Stimulated activated CD8-positive, alpha-beta memory T cell treated with anti-CD3 and anti-CD28 coated beads, Interleukin-7, amount 100 ng/mL, for 4 hours (primary cell): ENCODE data around the gene PCTP.

Experiments
- DNase-seq, 2 donors: peaks; one replicate each; pipeline ENCODE4 v3.0.0-alpha.2; 2020; ENCODE audit warnings: low read depth in 2 of 2

PCTP gene

DNA sequence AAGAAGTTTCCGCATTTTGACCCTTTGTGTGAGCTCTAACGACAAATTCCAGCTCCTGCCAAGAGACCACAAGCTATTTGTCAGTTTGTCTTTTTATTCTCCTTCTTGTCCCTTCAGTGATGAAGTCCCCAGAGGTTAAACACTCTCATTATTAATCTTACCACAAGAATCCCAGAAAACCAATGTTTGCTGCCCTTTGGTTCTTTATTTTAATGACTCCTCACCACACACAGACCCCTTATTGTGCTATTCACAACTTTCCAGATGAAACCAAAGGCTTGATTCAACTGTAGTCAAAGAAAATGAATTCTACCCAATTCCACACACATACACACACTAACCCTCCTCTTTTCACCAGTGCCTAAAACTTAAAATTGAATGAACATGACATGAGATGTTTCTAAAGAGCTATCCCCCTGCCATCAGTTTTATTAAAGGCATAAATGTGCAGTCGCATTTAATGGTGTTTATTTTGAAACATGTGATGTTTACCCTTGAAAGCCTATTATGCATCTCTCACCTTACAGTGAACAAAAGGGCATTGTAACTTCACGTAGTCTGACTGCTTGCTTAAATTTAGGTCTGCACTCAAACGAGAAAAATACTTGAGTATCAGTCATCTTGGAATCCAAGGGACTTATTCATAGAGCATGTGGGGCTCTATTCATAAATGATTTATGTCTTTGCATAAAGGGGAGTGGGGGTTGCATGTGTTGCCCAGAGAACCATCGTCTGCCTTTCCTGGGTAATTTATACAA is 44.1 kb downstream of the PCTP start:
- no peak for DNase-seq

DNA sequence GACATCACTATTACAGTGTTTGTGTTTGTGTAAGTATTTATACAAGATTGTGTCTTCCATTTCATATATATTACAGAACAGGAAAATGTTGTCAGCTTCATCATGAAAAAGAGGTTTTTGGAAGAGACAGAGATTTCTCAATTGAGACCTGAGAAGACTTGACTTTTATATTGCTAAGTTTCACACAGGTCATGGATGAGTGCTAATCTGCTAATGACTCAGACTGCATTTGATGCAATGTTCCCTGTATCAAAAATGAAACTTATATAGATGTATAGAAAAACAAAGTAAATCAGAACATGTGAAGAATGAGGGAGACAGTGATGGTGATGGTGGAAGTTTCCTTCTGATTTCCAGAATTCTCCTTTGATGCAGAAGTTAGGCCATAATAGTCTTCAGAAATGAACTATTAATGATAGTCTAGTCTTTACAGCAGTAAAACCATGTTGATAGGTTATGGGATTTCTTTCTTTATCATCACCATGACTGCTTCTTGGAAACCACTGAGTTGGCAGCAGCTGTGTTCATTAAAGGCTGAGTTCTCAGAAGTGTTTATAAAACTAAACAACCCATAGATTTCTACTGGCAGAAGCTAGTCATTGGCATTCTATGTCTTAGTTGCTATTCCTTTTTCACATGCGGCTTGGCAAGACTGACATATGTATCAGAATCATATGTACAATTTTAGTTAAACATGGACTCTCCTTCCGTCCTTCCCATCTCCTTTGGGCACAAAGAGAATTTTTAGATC is 56.1 kb downstream of the PCTP start:
- no peak for DNase-seq

DNA sequence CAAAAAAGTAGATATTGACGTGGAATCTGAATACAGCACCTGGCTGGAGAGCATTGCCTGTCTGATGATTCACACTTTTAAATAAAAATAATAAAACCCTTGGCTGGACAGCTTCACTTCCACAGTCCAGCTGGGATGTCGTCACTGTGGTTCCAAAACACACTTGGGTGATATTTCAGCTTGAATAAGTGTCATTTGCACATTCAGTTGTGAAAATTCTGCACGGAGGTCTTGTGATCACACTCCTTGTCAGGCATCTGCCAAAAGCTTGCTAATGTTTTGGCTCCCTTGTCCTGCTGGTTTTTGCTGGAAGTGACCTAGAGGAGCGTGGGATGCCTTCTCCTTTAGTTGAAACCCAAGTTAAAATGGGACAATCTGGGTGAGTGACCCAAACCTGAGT is 60.7 kb downstream of the PCTP start:
- DNase-seq = no peak

DNA sequence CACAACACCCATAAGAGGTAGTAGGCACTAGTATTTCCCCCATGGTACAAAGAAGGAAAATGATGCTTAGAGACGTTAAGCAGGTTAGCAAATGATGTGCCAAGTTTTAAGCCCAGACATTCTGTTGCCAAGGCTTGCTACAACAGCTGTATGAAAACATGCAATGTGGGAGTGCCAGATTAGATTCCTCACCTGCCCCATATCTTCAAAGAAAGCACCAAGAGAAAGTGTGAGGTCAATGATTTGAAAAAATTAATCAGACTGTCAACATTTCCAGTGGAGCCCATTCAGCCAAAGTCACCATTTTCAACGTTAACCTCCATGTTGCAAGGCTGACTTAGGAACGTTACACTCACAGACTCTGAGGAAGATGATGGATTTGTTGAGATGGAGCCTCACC is 61.5 kb downstream of the PCTP start:
- no peak for DNase-seq

DNA sequence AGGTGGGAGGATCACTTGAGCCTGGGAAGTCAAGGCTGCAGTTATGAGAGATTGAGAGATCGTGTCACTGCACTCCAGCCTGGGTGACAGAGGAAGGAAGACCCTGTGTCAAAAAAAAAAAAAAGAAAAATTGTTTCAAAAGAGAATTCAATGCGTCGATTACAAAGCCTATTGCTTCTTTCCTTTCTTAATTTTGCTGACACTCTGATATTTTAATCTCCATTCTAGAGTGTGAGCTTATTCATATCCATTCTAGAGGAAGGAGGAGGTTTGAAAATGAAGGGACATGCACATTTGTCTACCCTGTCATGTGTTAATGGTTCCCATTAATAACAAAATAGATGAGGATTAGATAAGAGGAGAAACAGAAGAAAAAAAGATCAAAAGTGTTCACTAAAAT is 63.1 kb downstream of the PCTP start:
- DNase-seq = no peak

DNA sequence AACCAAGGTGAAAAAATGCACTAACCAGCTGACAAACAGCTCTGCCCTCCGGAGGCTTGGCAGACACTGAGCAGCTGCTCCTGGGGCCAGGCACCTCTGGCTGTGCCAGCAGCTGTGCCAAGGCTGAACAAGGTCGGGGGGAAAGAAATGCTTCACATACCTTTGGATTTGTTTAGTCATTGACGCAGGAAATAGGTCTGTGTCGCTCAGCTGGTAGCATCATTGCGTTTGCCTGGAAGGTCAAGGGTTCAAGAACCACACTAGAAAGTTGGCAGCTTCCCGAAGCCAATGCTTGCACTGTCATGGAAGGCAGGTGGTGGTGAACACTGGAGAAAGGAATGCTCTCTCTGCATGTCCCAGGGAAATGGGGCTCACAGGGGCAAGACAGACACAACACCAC is 63.5 kb downstream of the PCTP start:
- DNase-seq = no peak

DNA sequence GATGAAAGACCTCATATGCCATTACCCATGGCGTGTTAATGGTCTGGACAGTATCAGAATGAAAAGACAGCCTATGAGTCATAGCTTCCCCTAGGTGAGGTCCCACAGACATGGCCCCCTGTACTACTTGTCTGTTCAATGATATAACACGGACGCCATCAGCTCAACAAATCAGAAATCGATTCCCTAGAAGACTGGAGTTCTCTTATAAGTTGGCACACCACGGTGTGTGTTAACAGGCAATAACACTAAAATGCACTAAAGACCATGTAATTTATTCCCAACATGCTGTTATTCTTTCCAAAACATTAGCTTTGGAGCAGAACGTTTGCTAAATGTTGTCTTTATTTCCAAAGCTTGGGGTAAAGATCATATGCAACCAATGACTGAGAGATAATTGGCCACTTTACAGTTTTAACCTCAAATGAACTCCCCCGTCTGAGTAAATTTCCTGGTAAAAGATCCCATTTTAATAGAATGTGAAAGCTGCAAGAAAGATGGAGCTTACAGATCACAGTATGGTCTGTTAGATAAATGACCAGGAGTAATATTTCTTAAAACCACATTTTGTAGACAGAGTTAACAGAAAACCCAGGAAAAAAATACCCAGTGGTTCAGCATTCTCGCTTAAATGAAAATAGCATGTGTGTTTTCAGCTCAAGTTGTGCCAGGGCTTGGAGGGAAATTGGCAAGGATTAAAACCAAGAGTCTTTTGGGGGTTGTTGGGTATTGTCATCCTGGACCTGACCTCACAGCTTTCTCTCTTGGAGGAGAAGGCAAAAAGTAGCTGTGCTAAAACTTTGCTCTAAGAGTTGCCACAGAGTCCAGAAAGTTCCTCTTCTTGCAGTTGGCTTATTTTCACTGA is 65.9 kb downstream of the PCTP start:
- no peak for DNase-seq

DNA sequence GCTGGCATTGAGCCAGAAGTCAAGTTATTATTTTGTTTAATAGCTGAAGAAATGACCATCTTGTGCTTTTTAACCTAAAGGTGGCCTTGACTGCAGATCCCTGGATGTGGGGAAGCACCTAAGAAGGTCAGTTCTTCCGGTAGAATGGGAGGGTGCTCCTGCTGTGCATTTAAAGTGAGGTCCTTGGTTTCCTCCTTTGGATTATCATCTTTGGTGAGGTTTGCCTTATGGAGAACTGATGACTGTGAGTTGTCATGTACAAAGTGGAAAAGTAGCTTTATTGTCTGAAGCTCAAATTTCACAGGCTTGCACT is 66.5 kb downstream of the PCTP start:
- no peak for DNase-seq

DNA sequence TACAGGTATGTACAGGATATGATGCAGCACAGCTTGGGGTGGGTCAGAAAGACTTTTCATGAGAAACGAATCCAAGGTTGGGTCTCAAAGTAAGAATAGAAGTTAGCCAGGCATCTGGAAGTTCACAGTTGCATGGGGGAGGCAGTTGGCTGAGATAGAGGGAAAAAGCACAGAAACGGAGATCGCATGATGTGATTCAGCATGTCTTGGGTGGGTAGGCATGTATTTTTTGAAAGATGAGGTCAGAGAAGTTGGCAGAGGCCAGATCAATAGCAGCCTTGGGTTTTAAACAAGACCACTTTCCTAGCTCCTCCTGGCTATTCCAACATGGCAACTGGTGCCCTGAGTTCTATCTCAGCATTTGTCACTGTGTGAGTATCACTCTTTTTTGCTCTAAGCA is 67.2 kb downstream of the PCTP start:
- DNase-seq = no peak

DNA sequence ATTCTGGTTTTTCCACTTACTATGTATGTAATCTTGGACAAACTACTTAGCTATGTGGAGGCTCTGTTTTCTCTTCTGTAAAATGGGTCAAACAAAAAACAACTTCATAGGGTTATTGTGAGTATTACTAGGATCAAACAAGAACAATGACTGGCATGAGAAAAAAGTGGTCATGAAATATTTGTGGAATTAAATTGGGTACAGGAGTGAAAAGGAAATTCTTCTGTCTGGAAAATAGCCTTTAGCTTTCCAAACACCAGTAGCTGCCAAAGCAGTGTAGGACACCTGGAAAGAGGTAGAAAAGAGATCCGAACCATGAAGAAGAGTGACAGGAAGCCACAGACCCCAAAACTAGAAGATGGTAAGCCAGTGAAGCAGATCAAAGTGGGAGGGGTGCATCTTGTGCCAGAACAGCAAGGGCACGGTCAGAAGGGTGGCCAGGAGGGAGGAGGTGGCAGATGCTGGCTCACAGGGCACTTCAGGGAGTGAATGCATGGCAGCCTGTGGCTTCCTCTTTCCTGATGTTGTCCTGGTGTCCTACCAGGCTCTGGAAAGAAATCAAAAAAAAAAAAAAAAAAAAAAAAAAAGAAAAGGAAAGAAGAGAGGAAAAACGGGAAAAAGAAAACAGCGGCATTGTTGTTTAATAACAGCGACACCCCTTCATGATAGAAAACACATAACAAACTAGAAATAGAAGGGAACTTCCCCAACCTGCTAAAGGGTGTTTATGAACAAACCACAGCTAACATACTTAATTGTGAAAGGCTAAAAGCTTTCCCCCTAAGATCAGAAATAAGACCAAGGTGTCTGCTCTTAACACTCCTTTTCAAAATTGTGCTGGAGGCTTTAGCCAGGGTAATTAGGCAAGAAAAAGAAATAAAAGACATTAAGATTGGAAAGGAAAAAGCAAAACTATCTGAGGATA is 67.9 kb downstream of the PCTP start:
- no peak for DNase-seq

DNA sequence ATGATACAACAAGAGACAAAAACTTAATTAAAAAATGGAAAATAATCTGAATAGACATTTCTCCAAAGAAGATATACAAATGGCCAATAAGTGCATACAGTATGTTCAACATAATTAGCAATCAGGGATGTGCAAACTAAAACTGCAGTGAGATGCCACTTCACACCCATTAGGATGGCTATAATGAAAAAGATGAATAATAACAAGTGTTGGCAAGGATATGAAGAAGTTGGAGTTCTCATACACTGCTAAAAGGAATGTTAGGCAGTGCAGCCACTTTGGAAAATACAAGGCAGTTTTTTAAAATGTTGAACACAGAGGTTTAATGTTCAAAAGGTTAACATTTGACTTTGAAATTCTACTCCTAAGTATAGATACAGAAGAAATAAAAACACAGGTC is 69.8 kb downstream of the PCTP start:
- no peak for DNase-seq

DNA sequence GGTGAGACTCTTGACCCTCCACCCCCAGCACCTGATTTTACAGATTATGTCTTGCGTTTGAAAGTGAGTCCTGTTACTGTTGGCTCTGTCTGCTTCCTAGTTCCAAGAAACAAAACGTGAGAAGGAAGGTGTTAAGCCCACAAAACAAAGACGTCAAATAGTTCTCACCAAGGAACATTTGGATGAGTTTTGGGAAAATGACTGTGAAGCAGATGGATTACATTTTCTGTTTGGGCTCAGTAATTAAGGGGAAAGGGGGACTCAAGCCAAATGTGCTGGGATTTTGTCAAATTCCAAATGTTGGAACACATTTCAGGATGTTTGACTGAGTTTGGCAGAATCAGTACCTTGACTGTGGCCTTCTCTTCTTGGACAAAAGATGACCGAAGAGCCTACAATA is 71.2 kb downstream of the PCTP start:
- no peak for DNase-seq

DNA sequence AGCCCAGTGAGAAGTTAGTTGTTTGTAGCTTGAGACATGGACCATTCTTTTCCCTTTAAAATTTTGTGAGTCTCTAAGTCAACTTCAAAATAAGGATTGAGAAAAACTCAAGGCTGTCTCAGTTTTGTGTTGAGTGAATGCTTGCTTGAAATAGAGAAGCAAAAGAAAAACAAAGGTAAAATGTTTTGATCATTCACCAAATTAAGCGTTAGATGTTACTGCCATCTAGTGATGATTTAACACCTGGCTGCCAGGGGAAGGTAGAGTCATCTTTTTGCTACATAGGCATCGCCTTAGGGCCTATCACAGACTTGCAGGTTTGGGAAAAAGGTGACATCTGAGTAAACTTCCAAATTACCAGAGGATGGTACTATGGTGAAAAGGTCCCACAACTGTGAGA is 74.4 kb downstream of the PCTP start:
- no peak for DNase-seq
